T-helper 17 cell (primary cell): Measurements from ENCODE around the gene HOATZ. TPM values are rescaled to one million over a fixed set of nuclear protein-coding genes. Genes with fewer than 3 reads are reported as not detected.

Source experiments
- ATAC-seq: fragments of 150-1000 bp; cut with Tn5 transposase; 2 replicates; pipeline ENCODE4 v1.10.0; 2021; ENCODE audit warnings: mild to moderate bottlenecking, moderate library complexity
- DNase-seq, 3 donors: peaks; one replicate each; pipeline versions ENCODE4 v3.0.0 to v3.0.0-alpha.2; 2020 to 2021
- H3K9me3 ChIP-seq: one replicate; pipeline ENCODE4 v1.7.0; 2013; ENCODE audit warnings: low read length, mild to moderate bottlenecking; ENCODE audit not compliant: control insufficient read depth, poor library complexity, severe bottlenecking
- H3K27ac Mint-ChIP-seq: one replicate; pipeline ENCODE4 v1.8.0; 2022; ENCODE audit warnings: mild to moderate bottlenecking, moderate library complexity, mixed read lengths
- H3K27me3 Mint-ChIP-seq: one replicate; pipeline ENCODE4 v1.8.0; 2022; ENCODE audit warnings: mixed read lengths
- H3K36me3 Mint-ChIP-seq: one replicate; pipeline ENCODE4 v1.8.0; 2022; ENCODE audit warnings: low read depth, mixed read lengths
- H3K4me1 Mint-ChIP-seq: one replicate; pipeline ENCODE4 v1.8.0; 2022; ENCODE audit warnings: mild to moderate bottlenecking, mixed read lengths
- H3K4me3 Mint-ChIP-seq: one replicate; pipeline ENCODE4 v1.8.0; 2022; ENCODE audit warnings: mild to moderate bottlenecking, moderate library complexity, mixed read lengths
- total RNA-seq, 4 donors: library from RNA in 2 of 4; stranded (reverse) in 2 of 4; gene quantifications; one replicate each; pipeline ENCODE4 v1.2.3 and lab custom pipeline; 2022 to 2026

The HOATZ gene
- total RNA-seq, 2 donors from 2014 or later: not detected

- Mint-ChIP-seq H3K4me1 (peaks cover 2% of the 10 kb centered on the region), H3K36me3 (no peaks in the 10 kb centered on the region), H3K27me3 (peaks cover 10% of the 10 kb centered on the region), H3K27ac (no peak overlapping the region), H3K4me3 (no peak overlapping the region)
- DNase-seq (no peak), ATAC-seq (no peak)
- H3K9me3 ChIP-seq: no peaks in the 10 kb centered on the region
Measured at GRCh38 chr11:111582881-111583280, 68.3 kb downstream of the HOATZ start.

- no peak overlapping the region for H3K4me3 Mint-ChIP-seq
- no peaks in the 10 kb centered on the region for H3K9me3 ChIP-seq
- H3K4me1 Mint-ChIP-seq: no peaks in the 10 kb centered on the region
- H3K36me3 Mint-ChIP-seq: no peaks in the 10 kb centered on the region
- no peak overlapping the region for H3K27ac Mint-ChIP-seq
- no peak for ATAC-seq
- H3K27me3 Mint-ChIP-seq: peaks cover 21% of the 10 kb centered on the region
- DNase-seq: no peak
Measured at GRCh38 chr11:111585371-111585770, 70.8 kb downstream of the HOATZ start.

DNA sequence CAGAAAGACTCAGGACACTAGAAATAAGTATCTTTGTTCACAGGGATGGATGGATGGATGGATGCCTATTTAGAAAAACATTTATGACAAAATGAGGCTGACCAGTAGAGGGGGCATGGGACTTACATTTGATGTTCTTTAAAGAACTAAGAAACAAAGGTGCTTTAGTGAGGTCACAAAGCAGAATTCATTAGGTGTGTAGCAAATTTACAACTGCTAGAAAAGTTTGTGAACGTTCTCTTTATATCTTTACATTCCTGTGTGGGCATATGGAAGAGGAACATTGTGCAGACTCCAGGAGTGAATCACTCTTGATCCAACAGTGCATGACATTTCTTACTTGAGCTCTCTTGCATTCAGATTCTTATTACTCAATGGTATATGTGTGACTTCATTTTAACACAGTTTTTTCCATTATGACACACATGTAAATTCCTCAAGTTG, 71.8 kb downstream of the HOATZ start:
- H3K4me1 Mint-ChIP-seq: no peaks in the 10 kb centered on the region
- peaks cover 21% of the 10 kb centered on the region for H3K27me3 Mint-ChIP-seq
- no peak overlapping the region for H3K27ac Mint-ChIP-seq
- ATAC-seq (peak; percentile 75), DNase-seq (peak in 1 of 3 donors; percentile 26)
- no peak overlapping the region for H3K4me3 Mint-ChIP-seq
- no peaks in the 10 kb centered on the region for H3K9me3 ChIP-seq
- H3K36me3 Mint-ChIP-seq: no peaks in the 10 kb centered on the region

Other genes with a start within 250 kb of the HOATZ start
- not detected for gene POU2AF3, start 216.2 kb upstream of the HOATZ start, total RNA-seq
- 10 to 100 TPM in 1 of 2 donors, 1 to 10 TPM in 1; 1.6 to 10.5 TPM for gene POU2AF1, start 135.5 kb upstream of the HOATZ start, total RNA-seq
- not detected for gene BTG4, start 2.4 kb upstream of the HOATZ start, total RNA-seq
- gene LAYN, start 25.9 kb downstream of the HOATZ start, total RNA-seq: 1 to 10 TPM in 1 of 2 donors, not detected in 1; 1.4 TPM
- 1 to 10 TPM; 8.1 to 9.6 TPM for gene SIK2, start 87.7 kb downstream of the HOATZ start, total RNA-seq